A549 (cell line): Measurements from ENCODE around the gene MARK2. TPM values are rescaled to one million over a fixed set of nuclear protein-coding genes. Genes with fewer than 3 reads are reported as not detected.
A peak's percentile ranks its signal among the peaks of the same experiment; 100 is the strongest.

Experiments used
- ATAC-seq, 2 experiments: fragments of 200-7000 bp in 1 of 2; fragments of >200 bp in 1 of 2; cut with Nextera tagmentation in 1 of 2; cut with Tn5 transposase in 1 of 2; 3 replicates each; pipeline versions ENCODE4 v1.8.0 to v1.9.1; 2018 to 2020; ENCODE audit warnings: mild to moderate bottlenecking in 1 of 2, moderate library complexity in 1 of 2
- CTCF ChIA-PET: fragments of 300-600 bp; sonication (Branson Sonifier 250); formaldehyde crosslinking; extraction: SDS; loops from one replicate; lab custom pipeline; 2021; ENCODE audit warnings: antibody characterized with exemption, inconsistent platforms; lab: Yijun Ruan, JAX
- POLR2A ChIA-PET: fragments of 350-600 bp; formaldehyde crosslinking; extraction: SDS; loops from one replicate; lab custom pipeline; 2021; ENCODE audit warnings: antibody characterized with exemption, inconsistent platforms; lab: Yijun Ruan, JAX
- DNase-seq, 2 experiments: peaks; one replicate each; pipeline versions ENCODE4 v3.0.0 to v3.0.0-alpha.2; 2011 to 2016; ENCODE audit warnings: low read depth in 1 of 2, low spot score in 1 of 2
- FAIRE-seq: peaks from 2 replicates; lab custom pipeline; 2011; peaks lifted over from hg19 to GRCh38; lab: Jason Lieb, UNC
- H3K27ac ChIP-seq, 2 experiments: fragments of >200 bp; sonication (Bioruptor Twin); formaldehyde crosslinking; 3 replicates each; pipeline ENCODE4 v1.5.1; 2016 to 2017
- H3K4me1 ChIP-seq: fragments of >200 bp; sonication (Bioruptor Twin); formaldehyde crosslinking; 3 replicates; pipeline ENCODE4 v1.6.1; 2016
- H3K4me2 ChIP-seq: fragments of >200 bp; sonication (Bioruptor Twin); formaldehyde crosslinking; 3 replicates; pipeline ENCODE4 v1.6.1; 2016
- H3K4me3 ChIP-seq: fragments of >200 bp; sonication (Bioruptor Twin); formaldehyde crosslinking; 3 replicates; pipeline ENCODE4 v1.5.1; 2016
- H3K9me3 ChIP-seq: fragments of >200 bp; sonication (Bioruptor Twin); formaldehyde crosslinking; 3 replicates; pipeline ENCODE4 v1.6.1; 2016
- CBX2 ChIP-seq: fragments of 200-600 bp; sonication (generic); IDR thresholded peaks from 2 replicates; pipeline ENCODE4 v1.6.1; 2016; ENCODE audit warnings: low read depth, mild to moderate bottlenecking, borderline replicate concordance
- CTCF ChIP-seq: fragments of >200 bp; sonication (Bioruptor Twin); formaldehyde crosslinking; IDR thresholded peaks from 3 replicates; pipeline ENCODE4 v1.5.1; 2016
- EHF ChIP-seq: fragments of 250-450 bp; sonication (Bioruptor Pico); IDR thresholded peaks from 2 replicates; pipeline ENCODE4 v1.5.0; 2020; ENCODE audit warnings: mild to moderate bottlenecking
- EHMT2 ChIP-seq: fragments of 200-600 bp; sonication (generic); IDR thresholded peaks from 2 replicates; pipeline ENCODE4 v1.6.1; 2016; ENCODE audit warnings: antibody characterized with exemption, low read depth, mild to moderate bottlenecking, moderate library complexity
- ELK1 ChIP-seq: fragments of 150-350 bp; IDR thresholded peaks from 2 replicates; pipeline ENCODE4 v1.6.1; 2014; ENCODE audit warnings: low read depth, mild to moderate bottlenecking, low read length
- EP300 ChIP-seq, 2 experiments: fragments of >200 bp; sonication (Bioruptor Twin); formaldehyde crosslinking; IDR thresholded peaks; 2 replicates in 1 of 2; 3 replicates in 1 of 2; pipeline ENCODE4 v1.6.1; 2016 to 2017
- ESRRA ChIP-seq: fragments of 150-350 bp; IDR thresholded peaks from 2 replicates; pipeline ENCODE4 v1.6.1; 2014; ENCODE audit warnings: mild to moderate bottlenecking, low read length, borderline replicate concordance
- FOSB ChIP-seq: fragments of 250-450 bp; sonication (Bioruptor Pico); IDR thresholded peaks from 2 replicates; pipeline ENCODE4 v1.5.0; 2020; ENCODE audit warnings: mild to moderate bottlenecking, moderate library complexity
- FOXS1 ChIP-seq: fragments of 250-450 bp; sonication (Bioruptor Pico); IDR thresholded peaks from 2 replicates; pipeline ENCODE4 v1.5.0; 2020; ENCODE audit warnings: mild to moderate bottlenecking, moderate library complexity
- HDAC2 ChIP-seq: fragments of 200-600 bp; sonication (generic); IDR thresholded peaks from 2 replicates; pipeline ENCODE4 v1.6.1; 2016
- HMGXB4 ChIP-seq: fragments of 250-450 bp; sonication (Bioruptor Pico); IDR thresholded peaks from 2 replicates; pipeline ENCODE4 v1.5.0; 2021; ENCODE audit warnings: mild to moderate bottlenecking, moderate library complexity, borderline replicate concordance
- HOXB13 ChIP-seq: fragments of 250-450 bp; sonication (Bioruptor Pico); IDR thresholded peaks from 2 replicates; pipeline ENCODE4 v1.5.0; 2020; ENCODE audit warnings: low read depth, mild to moderate bottlenecking, moderate library complexity
- JUN ChIP-seq, 2 experiments: fragments of >200 bp; sonication (Bioruptor Twin); formaldehyde crosslinking; IDR thresholded peaks; 2 replicates in 1 of 2; 3 replicates in 1 of 2; pipeline ENCODE4 v1.6.1; 2016 to 2017
- MAX ChIP-seq: IDR thresholded peaks from 2 replicates; pipeline ENCODE4 v1.6.1; 2012
- MAZ ChIP-seq: fragments of 150-350 bp; IDR thresholded peaks from 2 replicates; pipeline ENCODE4 v1.6.1; 2014; ENCODE audit warnings: antibody characterized with exemption, low read depth, low read length, borderline replicate concordance
- MYC ChIP-seq: IDR thresholded peaks from 2 replicates; pipeline ENCODE4 v1.6.1; 2012; ENCODE audit warnings: mild to moderate bottlenecking, inconsistent platforms, low read length, improper control_type of control experiment, borderline replicate concordance
- PBX3 ChIP-seq: IDR thresholded peaks from 2 replicates; pipeline ENCODE4 v1.6.1; 2012
- POLR2A ChIP-seq: IDR thresholded peaks from 2 replicates; pipeline ENCODE4 v1.6.1; 2012; ENCODE audit warnings: mild to moderate bottlenecking, low read length
- POLR2AphosphoS2 ChIP-seq: conservative IDR thresholded peaks from 2 replicates; pipeline ENCODE4 v1.6.1; 2012; ENCODE audit warnings: low read length, improper control_type of control experiment, inconsistent platforms
- RAD21 ChIP-seq, 2 experiments: fragments of >200 bp in 1 of 2; sonication (Bioruptor Twin) in 1 of 2; formaldehyde crosslinking in 1 of 2; IDR thresholded peaks in 1 of 2; conservative IDR thresholded peaks in 1 of 2; 2 replicates in 1 of 2; 3 replicates in 1 of 2; pipeline ENCODE4 v1.6.1; 2012 to 2018; ENCODE audit warnings: inconsistent platforms in 1 of 2
- RCOR1 ChIP-seq: fragments of 150-350 bp; IDR thresholded peaks from 2 replicates; pipeline ENCODE4 v1.6.1; 2014; ENCODE audit warnings: antibody characterized with exemption, low read length, low read depth
- RFX5 ChIP-seq: fragments of 450-650 bp; IDR thresholded peaks from 2 replicates; pipeline ENCODE4 v1.7.1; 2014; ENCODE audit warnings: antibody characterized with exemption, mild to moderate bottlenecking, moderate library complexity
- SMC3 ChIP-seq: fragments of >200 bp; sonication (Bioruptor Twin); formaldehyde crosslinking; IDR thresholded peaks from 3 replicates; pipeline ENCODE4 v1.6.1; 2018; ENCODE audit warnings: inconsistent platforms
- TP53 ChIP-seq: fragments of 250-450 bp; sonication (Bioruptor Pico); IDR thresholded peaks from 2 replicates; pipeline ENCODE4 v1.5.0; 2021; ENCODE audit warnings: mild to moderate bottlenecking, moderate library complexity
- ZC3H11A ChIP-seq: fragments of 450-650 bp; IDR thresholded peaks from 2 replicates; pipeline ENCODE4 v1.6.1; 2014; ENCODE audit warnings: antibody characterized with exemption, mild to moderate bottlenecking
- WGBS: methylation state at CpG from one replicate; pipeline ENCODE4 v1.1.6; 2017; ENCODE audit errors: missing lambda C conversion rate; 5-methylcytosine and 5-hydroxymethylcytosine counted together
- polyA plus RNA-seq, 4 experiments: library from polyadenylated mRNA; depleted of rRNA in 3 of 4; stranded (reverse); fragments of >200 nt; fragmentation: RNase III in 1 of 4; extraction: RNeasy Plus Mini Kit Qiagen cat#74134 plus additional on column Dnase treatment in 1 of 4; gene quantifications; 2 replicates in 3 of 4; 3 replicates in 1 of 4; pipeline ENCODE4 v1.2.3, GENCODE V29; 2011 to 2017

The MARK2 gene
- polyA plus RNA-seq, 2 of the 4 experiments (the other 2 are of a cell fraction), result 20.2 to 28.4 TPM

GRCh38 chr11:63915961-63916836 lies 77.3 kb downstream of the MARK2 start:
- POLR2A ChIA-PET, result interaction anchor here (1.0 to 1.1 kb wide), 2 partner anchors 15 to 77 kb away, joined by 3 to 4 read pairs; partner anchors contain the start of gene MARK2
- TF ChIP-seq CTCF (peak; percentile 47), RAD21 (conservative IDR thresholded peaks at IDR 0.05 in 1 of 2, IDR thresholded peaks at IDR 0.05 in 1 of 2) (peak; percentile 31 to 36; a peak in 2 of 5 replicates), TP53 (no peak), SMC3 (peak; percentile 31; the same call in 1 of the 3 replicates)
- 41% methylated on average over 24 of the region's 56 CpGs for WGBS
- peak overlapping the region; percentile 83 to 92 for H3K27ac ChIP-seq
- CTCF ChIA-PET, result interaction anchor here (0.6 to 6.9 kb wide), 16 partner anchors 9 to 148 kb away, joined by 3 to 57 read pairs (median 5); partner anchors contain the start of gene MARK2
- no peaks in the 10 kb centered on the region for H3K9me3 ChIP-seq
- no peak for FAIRE-seq
- H3K4me2 ChIP-seq, result peak overlapping the region; percentile 100
- ATAC-seq, result peak; percentile 40 to 56; a peak in 5 of 6 replicates
- peak; percentile 59 to 70 for DNase-seq
- H3K4me3 ChIP-seq, result peak overlapping the region; percentile 62
- peaks cover 37% of the 10 kb centered on the region for H3K4me1 ChIP-seq

GRCh38 chr11:63916837-63917691 lies 78.2 kb downstream of the MARK2 start, which contains the start of gene RCOR2:
Gene RCOR2, minus strand, starts transcription at chr11:63917164. Its CDS starts 708 bp downstream, at chr11:63916456.
- peak within 1 kb of the TSS; percentile 62 for H3K4me3 ChIP-seq
- FAIRE-seq, result no peak
- no peak for TF ChIP-seq ESRRA
- TF ChIP-seq FOSB, result no peak
- TF ChIP-seq RFX5, result no peak
- no peak for TF ChIP-seq ELK1
- no peak for TF ChIP-seq CBX2
- no peak for TF ChIP-seq RAD21 (conservative IDR thresholded peaks at IDR 0.05 in 1 of 2, IDR thresholded peaks at IDR 0.05 in 1 of 2)
- no peak for TF ChIP-seq RCOR1
- no peak for TF ChIP-seq HDAC2
- TF ChIP-seq EHMT2, result no peak
- no peak for TF ChIP-seq POLR2AphosphoS2
- no peak for TF ChIP-seq ZC3H11A
- peak in 1 of 2 experiments; percentile 61; a peak in 2 of 5 replicates for TF ChIP-seq JUN (IDR thresholded peaks at IDR 0.05)
- peak; percentile 58 for TF ChIP-seq POLR2A
- TF ChIP-seq HMGXB4 (CRISPR knock-in tag), result no peak
- TF ChIP-seq FOXS1 (CRISPR knock-in tag), result no peak
- TF ChIP-seq MAZ, result no peak
- TF ChIP-seq HOXB13 (CRISPR knock-in tag), result no peak
- no peak for TF ChIP-seq EP300 (IDR thresholded peaks at IDR 0.05)
- no peak for TF ChIP-seq MYC
- no peak for TF ChIP-seq EHF (CRISPR knock-in tag)
- TF ChIP-seq PBX3, result peak; percentile 83
- TF ChIP-seq MAX, result peak; percentile 47; the same call in 1 of the 2 replicates
- peak within 1 kb of the TSS; percentile 100 for H3K4me2 ChIP-seq
- peak within 1 kb of the TSS; percentile 83 to 92 for H3K27ac ChIP-seq
- no CpG with 5 or more reads among the region's 85 CpGs for WGBS
- ChIA-PET CTCF (interaction anchor here (0.6 to 6.9 kb wide), 11 partner anchors 11 to 467 kb away, joined by 3 to 57 read pairs (median 5); partner anchors contain the start of gene MARK2), POLR2A (interaction anchor here (1.0 to 1.1 kb wide), 2 partner anchors 18 to 78 kb away, joined by 3 to 4 read pairs; partner anchors contain the start of gene MARK2)
- H3K9me3 ChIP-seq, result no peaks in the 10 kb centered on the region
- H3K4me1 ChIP-seq, result peaks cover 37% of the 10 kb centered on the region
- ATAC-seq, result peak; percentile 47 to 51
- DNase-seq, result peak; percentile 87 to 91
